Endodermal cell (in vitro differentiated cells): ENCODE measurements around the gene XIRP2. TPM values are rescaled to one million over a fixed set of nuclear protein-coding genes. Genes with fewer than 3 reads are reported as not detected.
A peak's percentile ranks its signal among the peaks of the same experiment; 100 is the strongest.

ENCODE experiments used
- DNase-seq: peaks from one replicate; pipeline ENCODE4 v3.0.0-alpha.2; 2017
- H3K27ac ChIP-seq: 2 replicates; pipeline ENCODE4 v1.5.1; 2013; ENCODE audit warnings: mild to moderate bottlenecking, low read depth, low read length, moderate library complexity
- H3K27me3 ChIP-seq: 2 replicates; pipeline ENCODE4 v1.6.1; 2013; ENCODE audit warnings: mild to moderate bottlenecking, low read length, moderate library complexity; ENCODE audit not compliant: insufficient read depth, control insufficient read depth, poor library complexity, severe bottlenecking
- H3K36me3 ChIP-seq: 2 replicates; pipeline ENCODE4 v1.7.0; 2013; ENCODE audit warnings: mild to moderate bottlenecking, low read length, moderate library complexity; ENCODE audit not compliant: control insufficient read depth, insufficient read depth
- H3K4me1 ChIP-seq: one replicate; pipeline ENCODE4 v1.7.0; 2013; ENCODE audit warnings: low read length; ENCODE audit not compliant: control insufficient read depth, insufficient read depth
- H3K4me3 ChIP-seq: 2 replicates; pipeline ENCODE4 v1.5.1; 2013; ENCODE audit warnings: mild to moderate bottlenecking, low read length, moderate library complexity
- H3K9ac ChIP-seq: 2 replicates; pipeline ENCODE4 v1.6.1; 2013; ENCODE audit warnings: mild to moderate bottlenecking, low read length, moderate library complexity; ENCODE audit not compliant: poor library complexity, severe bottlenecking; ENCODE audit errors: extremely low read depth
- H3K9me3 ChIP-seq: 2 replicates; pipeline ENCODE4 v1.6.1; 2013; ENCODE audit warnings: mild to moderate bottlenecking, low read length, moderate library complexity; ENCODE audit not compliant: control insufficient read depth
- H3K27ac Mint-ChIP-seq: 2 replicates; pipeline ENCODE4 v1.8.0; 2020; ENCODE audit warnings: mixed read lengths
- H3K27me3 Mint-ChIP-seq: 2 replicates; pipeline ENCODE4 v1.8.0; 2021; ENCODE audit warnings: mild to moderate bottlenecking, mixed read lengths; ENCODE audit not compliant: insufficient read depth
- H3K36me3 Mint-ChIP-seq: 2 replicates; pipeline ENCODE4 v1.8.0; 2020; ENCODE audit warnings: low read depth, mixed read lengths
- H3K4me1 Mint-ChIP-seq: 2 replicates; pipeline ENCODE4 v1.8.0; 2020; ENCODE audit warnings: mixed read lengths
- H3K4me3 Mint-ChIP-seq: 2 replicates; pipeline ENCODE4 v1.8.0; 2020; ENCODE audit warnings: mild to moderate bottlenecking, moderate library complexity, mixed read lengths
- H3K9me3 Mint-ChIP-seq: 2 replicates; pipeline ENCODE4 v1.8.0; 2020; ENCODE audit warnings: mild to moderate bottlenecking, mixed read lengths
- whole genome bisulfite sequencing, 2 experiments: methylation state at CpG; one replicate each; pipeline versions ENCODE4 v1.1.5 to v1.1.7; 2013; ENCODE audit warnings: missing lambda C conversion rate in 2 of 2, mixed read lengths in 1 of 2; ENCODE audit not compliant: insufficient coverage in 1 of 2, insufficient read length in 1 of 2; 5-methylcytosine and 5-hydroxymethylcytosine counted together
- total RNA-seq, 2 donors: library from RNA; stranded (reverse); fragmentation: NEBNext Ultra II Directional in 1 of 2; extraction: Animal tissue kit (Norgen Biotek cat#: 25700) in 1 of 2; gene quantifications; 2 replicates in 1 of 2; 3 replicates in 1 of 2; pipeline ENCODE4 v1.2.1, GENCODE V29; 2021
- TF ChIP-seq, protein P1 (sequence below): fragments of 200-600 bp; sonication (generic); conservative IDR thresholded peaks from 2 replicates; pipeline ENCODE4 v1.5.0; 2021; ENCODE audit warnings: antibody characterized with exemption, mild to moderate bottlenecking

Gene XIRP2
- total RNA-seq, 2 donors from 2014 or later: not detected

- TF ChIP-seq, protein P1, sequence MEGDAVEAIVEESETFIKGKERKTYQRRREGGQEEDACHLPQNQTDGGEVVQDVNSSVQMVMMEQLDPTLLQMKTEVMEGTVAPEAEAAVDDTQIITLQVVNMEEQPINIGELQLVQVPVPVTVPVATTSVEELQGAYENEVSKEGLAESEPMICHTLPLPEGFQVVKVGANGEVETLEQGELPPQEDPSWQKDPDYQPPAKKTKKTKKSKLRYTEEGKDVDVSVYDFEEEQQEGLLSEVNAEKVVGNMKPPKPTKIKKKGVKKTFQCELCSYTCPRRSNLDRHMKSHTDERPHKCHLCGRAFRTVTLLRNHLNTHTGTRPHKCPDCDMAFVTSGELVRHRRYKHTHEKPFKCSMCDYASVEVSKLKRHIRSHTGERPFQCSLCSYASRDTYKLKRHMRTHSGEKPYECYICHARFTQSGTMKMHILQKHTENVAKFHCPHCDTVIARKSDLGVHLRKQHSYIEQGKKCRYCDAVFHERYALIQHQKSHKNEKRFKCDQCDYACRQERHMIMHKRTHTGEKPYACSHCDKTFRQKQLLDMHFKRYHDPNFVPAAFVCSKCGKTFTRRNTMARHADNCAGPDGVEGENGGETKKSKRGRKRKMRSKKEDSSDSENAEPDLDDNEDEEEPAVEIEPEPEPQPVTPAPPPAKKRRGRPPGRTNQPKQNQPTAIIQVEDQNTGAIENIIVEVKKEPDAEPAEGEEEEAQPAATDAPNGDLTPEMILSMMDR: peak; percentile 40
- no peaks in the 10 kb centered on the region for H3K36me3 Mint-ChIP-seq
- Histone ChIP-seq H3K4me3 (peak overlapping the region; percentile 81), H3K9me3 (no peaks in the 10 kb centered on the region), H3K9ac (no peak overlapping the region), H3K27ac (no peak overlapping the region), H3K36me3 (no peaks in the 10 kb centered on the region), H3K27me3 (peaks cover 35% of the 10 kb centered on the region), H3K4me1 (no peaks in the 10 kb centered on the region)
- peaks cover 3% of the 10 kb centered on the region for H3K4me1 Mint-ChIP-seq
- no peaks in the 10 kb centered on the region for H3K9me3 Mint-ChIP-seq
- no peak overlapping the region for H3K27ac Mint-ChIP-seq
- DNase-seq: peak; percentile 79
- peaks cover 30% of the 10 kb centered on the region for H3K27me3 Mint-ChIP-seq
- 2 to 3% methylated on average over 21 to 39 of the region's 39 CpGs for WGBS, 2 experiments
- H3K4me3 Mint-ChIP-seq: peak overlapping the region; percentile 70
These were observed 405.9 kb downstream of the XIRP2 start for GRCh38 chr2:167293943-167294775.

DNA sequence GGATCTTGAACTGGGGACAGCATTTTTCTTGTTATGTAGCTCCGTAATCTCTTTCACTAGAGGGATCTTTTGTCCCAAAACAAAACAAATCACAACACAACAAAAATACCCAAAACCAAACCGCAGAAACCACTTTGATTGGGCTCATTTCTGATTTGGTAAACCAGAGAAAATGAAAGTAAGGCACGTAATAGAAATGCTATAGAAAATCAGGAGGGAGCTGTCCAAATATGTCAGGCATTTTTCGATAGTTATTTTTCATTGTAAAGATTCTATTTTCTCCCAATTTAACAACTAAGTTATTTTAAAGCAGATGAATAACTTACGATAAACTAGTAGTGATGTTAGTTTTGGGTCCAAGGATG, 406.5 kb downstream of the XIRP2 start:
- H3K4me1 Mint-ChIP-seq: peaks cover 3% of the 10 kb centered on the region
- TF ChIP-seq, protein P1: no peak

DNA sequence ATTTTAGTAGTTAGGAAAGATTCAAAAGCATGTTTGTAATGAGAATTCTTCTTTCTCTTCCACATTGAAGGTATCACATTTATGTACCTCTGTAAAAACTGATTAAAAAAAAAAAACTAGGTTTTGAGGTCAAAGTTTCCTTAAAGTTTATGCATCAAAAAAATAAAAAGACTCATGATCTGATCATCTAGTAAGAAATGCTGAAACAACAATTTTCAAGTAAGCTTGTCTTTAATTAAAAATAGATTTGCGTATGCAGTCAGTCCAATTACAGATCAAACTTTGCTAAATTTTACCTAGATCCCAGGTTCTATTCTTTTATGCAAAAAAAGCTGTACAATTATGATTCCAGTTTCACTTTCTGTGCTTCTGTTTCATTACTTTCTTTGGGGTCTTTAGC, 409.0 kb downstream of the XIRP2 start:
- H3K9ac ChIP-seq: no peak overlapping the region
- Mint-ChIP-seq H3K36me3 (no peaks in the 10 kb centered on the region), H3K27ac (no peak overlapping the region), H3K4me3 (no peak overlapping the region), H3K27me3 (peaks cover 30% of the 10 kb centered on the region), H3K9me3 (no peaks in the 10 kb centered on the region), H3K4me1 (peaks cover 3% of the 10 kb centered on the region)
- no peaks in the 10 kb centered on the region for H3K36me3 ChIP-seq
- peaks cover 35% of the 10 kb centered on the region for H3K27me3 ChIP-seq
- no peaks in the 10 kb centered on the region for H3K9me3 ChIP-seq
- TF ChIP-seq, protein P1: no peak
- no peak overlapping the region for H3K27ac ChIP-seq
- DNase-seq: no peak
- H3K4me1 ChIP-seq: no peaks in the 10 kb centered on the region
- 88 to 100% methylated on average over 1 of the region's 1 CpG for WGBS, 2 experiments
- no peak overlapping the region for H3K4me3 ChIP-seq

More for the DNA sequence above, 406.5 kb downstream of the XIRP2 start:
- no peaks in the 10 kb centered on the region for H3K9me3 ChIP-seq
- H3K4me1 ChIP-seq: no peaks in the 10 kb centered on the region
- 44% methylated on average over 5 of the region's 5 CpGs; no CpG with 5 or more reads in 1 of the 2 experiments for WGBS, 2 experiments
- DNase-seq: no peak
- Mint-ChIP-seq H3K36me3 (no peaks in the 10 kb centered on the region), H3K27ac (no peak overlapping the region), H3K4me3 (peak overlapping the region; percentile 70), H3K27me3 (peaks cover 30% of the 10 kb centered on the region), H3K9me3 (no peaks in the 10 kb centered on the region)
- no peaks in the 10 kb centered on the region for H3K36me3 ChIP-seq
- H3K9ac ChIP-seq: no peak overlapping the region
- H3K4me3 ChIP-seq: peak overlapping the region; percentile 81
- peaks cover 35% of the 10 kb centered on the region for H3K27me3 ChIP-seq
- H3K27ac ChIP-seq: no peak overlapping the region
